ENCODE data around the gene ALDH9A1.
"Not testable (repeated sequence)": the region's sequence is repeated elsewhere in the genome, so short reads cannot be mapped to it uniquely, and the experiment has no call there.

ALDH9A1 gene

DNA sequence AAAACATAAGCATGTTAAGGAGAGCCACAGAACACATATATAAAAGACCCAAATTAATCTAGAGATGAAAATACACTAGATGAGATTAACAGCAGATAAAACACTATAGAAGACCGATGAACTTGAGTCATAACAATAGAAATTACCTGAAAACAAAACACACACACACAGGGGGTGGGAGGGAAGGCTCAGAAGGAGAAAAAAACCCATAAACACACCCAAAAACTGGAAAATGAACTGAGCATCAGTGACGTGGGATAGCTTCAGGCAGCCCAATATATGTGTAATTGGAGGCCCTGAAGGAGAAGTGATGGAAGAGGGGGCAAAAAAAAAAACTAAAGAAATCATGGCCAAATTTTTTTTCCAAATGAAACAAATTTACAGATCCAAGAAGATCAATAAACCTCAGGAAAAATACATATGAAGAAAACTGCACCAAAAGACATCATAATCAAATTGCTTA is 11.4 kb downstream of the ALDH9A1 start:
- Histone ChIP-seq H3K4me2 (ENCODE audit: low read length) (no peak overlapping the region), H3K27ac (no peak overlapping the region)
- no peak for TF ChIP-seq CTCF (IDR thresholded peaks at IDR 0.05)

DNA sequence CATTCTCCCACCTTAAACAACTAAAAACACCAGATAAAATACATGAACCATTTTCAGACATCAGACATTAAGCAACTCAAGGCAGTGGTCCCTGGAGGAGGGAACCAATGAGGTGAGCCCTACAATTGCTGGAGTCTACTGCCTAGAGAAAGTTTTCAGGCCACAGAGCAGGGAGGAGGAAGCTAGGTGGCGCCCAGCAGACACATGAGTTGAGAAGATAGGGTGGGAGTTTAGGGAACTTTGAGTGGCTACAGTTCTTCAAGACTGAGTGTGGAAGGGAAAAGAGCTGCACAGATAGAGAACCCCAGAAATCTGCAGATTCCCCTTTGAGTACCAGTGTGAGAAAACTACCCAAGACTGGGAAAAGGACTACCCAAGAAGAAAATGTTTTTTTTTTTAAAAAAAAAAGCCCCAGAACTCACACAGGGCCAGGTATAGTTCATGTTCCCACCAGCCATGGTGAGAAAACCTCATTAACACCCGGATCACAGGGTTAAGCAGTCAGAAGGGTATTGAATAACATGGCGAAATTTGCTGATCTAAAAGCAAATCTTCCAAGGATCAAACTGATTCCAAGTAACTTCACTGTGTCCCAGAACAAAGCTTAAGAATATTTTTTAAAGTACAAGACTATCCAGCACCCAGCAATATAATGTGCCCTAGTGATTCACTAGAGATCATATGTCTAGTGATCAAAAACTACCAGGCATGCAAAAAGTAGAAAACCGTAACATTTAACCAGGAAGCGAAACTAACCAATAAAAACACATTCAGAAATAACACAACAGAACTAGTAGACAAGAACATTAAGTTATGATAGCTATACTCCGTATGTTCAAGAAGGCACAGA is 12.0 kb downstream of the ALDH9A1 start:
- H3K9ac ChIP-seq, result no peak overlapping the region
- H3K36me3 ChIP-seq (ENCODE audit: control insufficient read depth, insufficient read depth, low read length), result no peaks in the 10 kb centered on the region
- H3K4me2 ChIP-seq (ENCODE audit: low read length), result no peak overlapping the region
- TF ChIP-seq CTCF (IDR thresholded peaks at IDR 0.05), result no peak
- no peaks in the 10 kb centered on the region for H3K9me3 ChIP-seq (ENCODE audit: control insufficient read depth, low read length)
- peaks cover 20% of the 10 kb centered on the region for H3K79me2 ChIP-seq
- no peaks in the 10 kb centered on the region for H3K27me3 ChIP-seq (ENCODE audit: control insufficient read depth, insufficient read depth, low read length)
- H3K27ac ChIP-seq, result no peak overlapping the region
- H2AFZ ChIP-seq, result no peak overlapping the region
- no peak overlapping the region for H3K4me3 ChIP-seq (ENCODE audit: low read depth, low read length)
- H3K4me1 ChIP-seq, result no peaks in the 10 kb centered on the region

More for the DNA sequence above, 11.4 kb downstream of the ALDH9A1 start:
- H3K9ac ChIP-seq, result no peak overlapping the region
- no peaks in the 10 kb centered on the region for H3K27me3 ChIP-seq (ENCODE audit: control insufficient read depth, insufficient read depth, low read length)
- H2AFZ ChIP-seq, result no peak overlapping the region
- H3K36me3 ChIP-seq (ENCODE audit: control insufficient read depth, insufficient read depth, low read length), result no peaks in the 10 kb centered on the region
- H3K79me2 ChIP-seq, result peaks cover 21% of the 10 kb centered on the region
- H3K9me3 ChIP-seq (ENCODE audit: control insufficient read depth, low read length), result no peaks in the 10 kb centered on the region
- no peaks in the 10 kb centered on the region for H3K4me1 ChIP-seq
- no peak overlapping the region for H3K4me3 ChIP-seq (ENCODE audit: low read depth, low read length)

DNA sequence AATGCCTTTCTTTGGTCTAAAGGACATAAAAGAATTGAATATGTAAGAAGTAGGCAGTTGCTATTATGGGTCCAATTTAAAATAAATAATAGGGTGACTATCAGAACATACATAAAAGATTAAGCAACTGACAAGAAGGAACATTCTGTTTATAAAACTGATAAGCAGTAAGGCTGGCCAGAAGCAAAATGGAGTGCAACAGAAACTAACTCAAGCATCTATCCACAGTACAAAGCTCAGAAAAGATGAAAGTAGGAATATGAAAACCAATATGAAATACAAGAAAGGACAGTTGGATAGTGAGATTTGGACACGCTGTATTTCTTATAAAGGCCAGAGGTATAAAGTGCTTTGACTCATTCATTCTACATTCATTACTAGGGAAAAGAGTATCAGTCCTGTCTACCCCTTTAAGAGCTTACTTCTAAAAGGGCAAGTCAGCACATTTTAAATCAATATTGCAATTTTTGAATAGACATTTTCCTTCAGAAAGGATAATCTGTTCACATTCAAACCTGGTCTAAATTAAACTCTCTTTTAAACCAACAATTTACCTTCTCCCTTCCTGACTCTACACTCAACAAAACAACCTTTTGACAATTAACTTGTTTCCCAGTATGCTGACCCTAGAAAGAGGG is 14.4 kb downstream of the ALDH9A1 start:
- Histone ChIP-seq H2AFZ (no peak overlapping the region), H3K4me2 (ENCODE audit: low read length) (no peak overlapping the region), H3K9me3 (ENCODE audit: control insufficient read depth, low read length) (no peaks in the 10 kb centered on the region), H3K4me1 (no peaks in the 10 kb centered on the region), H3K9ac (no peak overlapping the region), H3K27ac (no peak overlapping the region), H3K27me3 (ENCODE audit: control insufficient read depth, insufficient read depth, low read length) (no peaks in the 10 kb centered on the region), H3K79me2 (peaks cover 15% of the 10 kb centered on the region), H3K4me3 (ENCODE audit: low read depth, low read length) (no peak overlapping the region), H3K36me3 (ENCODE audit: control insufficient read depth, insufficient read depth, low read length) (no peaks in the 10 kb centered on the region)
- TF ChIP-seq CTCF (IDR thresholded peaks at IDR 0.05), result no peak

DNA sequence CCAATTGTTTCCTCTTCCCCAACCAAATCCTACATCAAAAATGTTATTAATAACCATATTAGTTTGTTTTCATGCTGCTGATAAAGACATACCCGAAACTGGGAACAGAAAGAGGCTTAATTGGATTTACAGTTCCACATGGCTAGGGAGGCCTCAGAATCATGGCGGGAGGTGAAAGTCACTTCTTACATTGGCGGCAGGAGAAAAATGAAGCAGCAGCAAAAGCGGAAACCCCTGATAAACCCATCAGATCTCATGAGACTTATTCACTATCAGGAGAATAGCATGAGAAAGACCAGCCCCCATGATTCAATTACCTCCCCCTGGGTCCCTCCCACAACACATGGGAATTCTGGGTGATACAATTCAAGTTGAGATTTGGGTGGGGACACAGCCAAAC is 17.6 kb downstream of the ALDH9A1 start:
- not testable (repeated sequence) for H3K27me3 ChIP-seq (ENCODE audit: control insufficient read depth, insufficient read depth, low read length); H2AFZ ChIP-seq; H3K9ac ChIP-seq; H3K9me3 ChIP-seq (ENCODE audit: control insufficient read depth, low read length); H3K4me2 ChIP-seq (ENCODE audit: low read length); H3K36me3 ChIP-seq (ENCODE audit: control insufficient read depth, insufficient read depth, low read length); H3K4me3 ChIP-seq (ENCODE audit: low read depth, low read length); H3K4me1 ChIP-seq; H3K27ac ChIP-seq; H3K79me2 ChIP-seq

DNA sequence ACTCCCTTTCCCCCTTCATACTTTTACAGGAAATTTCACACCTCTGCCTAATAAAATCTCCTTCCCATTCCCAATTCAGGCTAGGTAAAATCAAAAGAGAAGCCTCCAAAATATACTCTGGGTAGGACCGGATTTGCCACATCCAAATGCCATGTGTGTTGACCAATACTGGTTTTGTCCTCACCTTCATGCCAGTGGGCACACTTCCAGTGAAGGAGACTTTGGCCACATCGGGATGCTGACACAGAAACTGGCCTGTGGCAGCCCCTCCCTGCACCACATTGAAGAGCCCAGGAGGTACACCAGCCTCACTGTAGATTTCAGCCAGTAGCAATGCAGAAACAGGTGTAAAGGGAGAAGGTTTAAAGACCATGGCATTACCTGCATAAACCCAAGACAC is 18.1 kb downstream of the ALDH9A1 start:
- Histone ChIP-seq H3K27me3 (ENCODE audit: control insufficient read depth, insufficient read depth, low read length) (no peaks in the 10 kb centered on the region), H3K9me3 (ENCODE audit: control insufficient read depth, low read length) (no peaks in the 10 kb centered on the region), H3K4me1 (no peaks in the 10 kb centered on the region), H3K36me3 (ENCODE audit: control insufficient read depth, insufficient read depth, low read length) (no peaks in the 10 kb centered on the region), H3K27ac (no peak overlapping the region), H3K9ac (no peak overlapping the region), H3K4me3 (ENCODE audit: low read depth, low read length) (no peak overlapping the region), H2AFZ (no peak overlapping the region), H3K4me2 (ENCODE audit: low read length) (no peak overlapping the region), H3K79me2 (peaks cover 2% of the 10 kb centered on the region)
- no peak for TF ChIP-seq CTCF (IDR thresholded peaks at IDR 0.05)

All from parathyroid adenoma (tissue), 2 donors.